Pons (tissue), 1 donor: ENCODE results near the gene OLFML2B.

Source experiments
- DNase-seq: peaks from one replicate; pipeline ENCODE4 v3.0.0-alpha.2; 2016; ENCODE audit warnings: low spot score

The OLFML2B gene

DNA sequence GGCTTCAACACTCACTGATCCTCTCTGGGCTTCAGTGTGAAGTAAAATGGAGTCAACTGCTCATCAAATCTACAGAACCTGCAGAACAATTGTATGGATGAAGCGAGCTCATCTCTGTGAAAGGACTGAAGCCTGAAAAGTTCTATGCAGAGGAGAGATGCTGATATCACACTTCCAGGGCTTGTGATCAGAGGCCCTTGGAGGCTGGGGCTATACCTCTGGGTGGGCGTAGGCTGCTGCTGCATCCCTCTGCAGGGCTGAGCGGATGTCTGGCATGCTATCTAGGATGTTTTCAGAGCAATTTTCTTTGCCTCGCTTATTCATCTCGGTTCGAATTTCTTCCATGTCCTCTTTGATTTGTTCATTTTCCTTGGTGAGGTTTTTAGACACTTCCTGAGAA lies 17.6 kb downstream of the OLFML2B start:
- no peak for DNase-seq

DNA sequence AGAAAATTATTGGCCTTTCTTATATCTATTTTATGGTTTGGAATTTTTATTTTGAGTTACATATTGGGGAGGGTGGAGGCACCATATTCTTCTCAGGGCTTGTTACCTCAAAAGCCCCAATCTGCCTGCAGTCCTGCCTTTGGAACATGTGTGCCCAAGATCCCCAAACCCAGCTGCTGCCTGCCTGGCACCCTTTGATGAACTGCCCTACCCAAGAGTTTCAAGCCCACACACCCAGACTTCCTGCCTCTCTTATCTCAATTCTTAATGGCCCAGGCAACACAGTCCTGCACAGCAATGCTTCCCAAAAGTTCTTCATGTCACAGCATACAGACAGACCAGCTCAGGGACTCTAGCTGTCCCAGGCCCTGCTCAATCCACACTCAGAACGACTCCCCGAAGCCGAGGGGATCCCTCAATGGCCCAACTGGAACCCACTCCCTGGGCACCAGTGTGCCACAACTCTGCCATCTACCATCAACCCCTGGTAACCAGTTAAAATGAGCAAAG lies 19.2 kb downstream of the OLFML2B start:
- no peak for DNase-seq

DNA sequence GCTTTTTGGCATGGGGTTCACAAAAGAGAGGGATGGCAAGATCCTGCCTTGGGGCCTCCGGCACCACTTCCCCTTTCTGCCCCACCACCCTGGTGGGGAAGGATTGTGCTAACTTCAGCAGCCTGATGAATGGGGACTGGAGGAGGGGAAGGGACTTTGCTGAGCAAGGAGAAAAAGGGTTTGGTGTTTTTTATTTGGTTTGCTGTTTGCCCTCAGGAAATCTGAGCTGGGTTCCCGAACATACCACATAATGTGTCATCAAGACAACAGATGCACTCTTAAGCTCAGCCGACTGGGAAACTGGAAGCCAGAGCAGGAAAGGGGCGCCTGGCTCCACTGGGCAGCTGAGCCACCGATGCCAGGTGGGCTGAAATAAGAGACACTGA lies 19.8 kb downstream of the OLFML2B start:
- peak; percentile 81 for DNase-seq

DNA sequence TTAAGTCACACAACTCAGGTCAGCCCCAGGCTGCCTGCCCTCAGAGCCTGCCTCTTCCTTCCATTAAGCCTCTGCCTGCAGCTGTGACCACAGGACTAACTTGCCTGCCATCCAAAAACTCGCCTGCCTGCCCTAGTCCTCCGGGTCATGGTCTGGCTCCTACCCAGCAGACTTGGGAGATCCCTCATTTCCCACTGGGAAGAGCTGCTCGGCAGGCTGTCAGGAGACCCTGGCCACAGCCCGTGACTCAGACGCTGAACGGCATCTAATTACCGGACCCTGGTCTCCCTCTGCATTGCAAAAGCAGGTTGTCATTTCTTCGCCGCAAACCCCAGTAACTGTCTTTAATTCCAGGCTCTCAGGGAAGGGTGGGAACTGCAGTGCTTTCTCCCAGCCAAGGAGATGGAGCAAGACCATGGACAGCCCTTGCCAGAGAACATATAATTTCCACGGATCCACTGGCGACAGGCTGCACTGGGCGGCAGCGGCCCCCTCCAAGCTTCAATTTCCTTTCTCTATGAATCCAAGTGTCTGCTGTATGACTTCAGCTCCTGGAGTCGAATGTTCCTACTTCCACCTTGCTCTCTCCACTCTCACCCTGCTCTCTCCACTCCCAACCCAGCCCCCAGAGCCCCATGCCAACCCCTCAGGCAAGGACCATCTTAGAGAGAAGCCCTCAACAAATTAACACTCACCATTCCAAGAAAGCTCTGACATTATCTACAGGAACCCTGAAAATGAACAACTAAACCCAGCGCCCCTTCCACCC lies 20.4 kb downstream of the OLFML2B start:
- no peak for DNase-seq

DNA sequence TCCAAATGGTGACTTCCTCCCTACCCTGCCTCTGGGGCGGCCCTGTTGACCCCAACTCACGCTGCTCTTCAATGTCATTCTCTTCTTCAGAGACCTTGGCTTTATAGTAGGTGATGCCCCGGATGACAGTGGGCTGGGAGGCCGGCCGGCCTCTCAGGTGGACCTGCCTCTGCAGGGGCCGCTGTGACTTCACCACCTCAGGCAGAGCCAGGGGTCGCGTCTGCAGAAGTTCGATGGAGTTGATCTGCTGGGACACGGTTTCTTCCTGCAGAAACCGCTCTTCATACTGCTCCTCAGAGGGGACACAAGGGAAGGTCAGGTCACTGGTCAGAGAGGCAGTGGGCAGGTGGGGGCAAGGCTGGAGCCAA lies 23.6 kb downstream of the OLFML2B start:
- no peak for DNase-seq

DNA sequence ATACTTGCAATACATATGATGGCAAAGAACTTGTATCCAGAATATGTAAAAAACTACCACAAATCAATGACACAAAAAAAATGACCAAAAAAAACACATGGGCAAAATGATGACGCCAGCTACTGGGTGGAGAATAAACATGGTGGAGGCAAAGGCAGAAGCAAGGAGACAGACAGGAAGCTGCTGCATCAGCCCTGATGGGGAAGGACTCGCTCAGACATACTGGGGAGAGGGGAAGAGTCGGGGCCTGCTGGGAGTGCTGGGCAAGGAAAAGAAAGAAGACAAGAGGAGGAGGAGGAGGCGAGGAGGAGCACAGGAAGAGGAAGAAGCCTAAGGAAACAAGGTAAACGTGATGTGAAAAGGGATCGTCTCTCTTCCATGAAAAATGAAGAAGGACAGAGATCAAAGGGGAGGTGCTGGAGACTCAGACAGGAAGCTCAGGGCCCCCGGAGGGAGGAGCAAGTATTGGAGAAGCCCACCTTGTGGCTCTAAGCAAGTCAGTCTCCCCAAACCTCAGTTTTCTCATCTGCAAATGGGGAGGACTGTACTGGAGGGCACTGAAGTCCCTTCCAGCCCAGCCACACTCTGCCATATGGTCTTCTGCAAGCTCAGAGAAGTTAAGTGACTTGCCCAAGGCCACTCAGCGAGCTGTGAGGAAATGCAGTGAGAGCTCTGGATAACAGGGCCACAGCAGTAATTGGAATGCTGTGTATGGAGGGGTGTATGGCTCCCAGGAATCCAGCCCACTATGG lies 24.2 kb downstream of the OLFML2B start:
- no peak for DNase-seq

DNA sequence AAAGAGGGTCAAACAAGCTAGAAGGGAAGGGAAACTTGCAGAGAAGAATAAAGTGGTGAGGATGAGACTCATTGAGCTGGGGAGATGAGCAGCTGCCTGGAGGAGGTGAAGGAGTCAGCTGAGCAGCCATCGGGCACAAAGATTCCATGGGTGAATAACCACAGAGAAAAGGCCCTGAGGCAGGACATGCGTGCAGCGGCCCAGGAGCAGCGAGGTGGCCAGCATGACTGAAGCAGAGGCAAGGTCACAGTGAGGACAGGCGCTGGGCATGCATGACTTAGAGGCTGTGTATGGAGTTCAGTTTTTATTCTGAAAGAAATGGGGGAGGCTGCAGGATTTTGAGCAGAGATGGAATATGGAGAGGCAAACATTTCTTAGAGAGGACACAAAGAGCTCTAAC lies 24.9 kb downstream of the OLFML2B start:
- DNase-seq: no peak

DNA sequence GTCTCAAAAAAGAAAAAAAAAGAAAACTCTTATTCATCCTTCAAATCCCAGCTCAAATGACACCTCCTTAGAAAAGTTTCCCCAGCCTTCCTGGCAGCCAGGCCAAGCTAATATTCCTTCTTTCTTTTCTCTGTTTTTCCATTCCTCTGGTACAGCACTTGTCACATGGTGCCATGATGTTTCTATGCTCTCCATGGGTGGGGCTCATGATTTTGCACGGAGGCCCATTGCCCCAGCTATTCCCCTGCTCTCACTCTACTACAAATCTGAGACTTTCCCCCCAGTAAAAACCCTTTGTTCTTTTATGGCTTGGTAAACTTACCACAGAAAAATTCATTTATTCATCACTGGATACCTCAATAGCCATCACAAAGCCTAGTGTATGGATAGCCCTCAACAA lies 26.5 kb downstream of the OLFML2B start:
- no peak for DNase-seq

DNA sequence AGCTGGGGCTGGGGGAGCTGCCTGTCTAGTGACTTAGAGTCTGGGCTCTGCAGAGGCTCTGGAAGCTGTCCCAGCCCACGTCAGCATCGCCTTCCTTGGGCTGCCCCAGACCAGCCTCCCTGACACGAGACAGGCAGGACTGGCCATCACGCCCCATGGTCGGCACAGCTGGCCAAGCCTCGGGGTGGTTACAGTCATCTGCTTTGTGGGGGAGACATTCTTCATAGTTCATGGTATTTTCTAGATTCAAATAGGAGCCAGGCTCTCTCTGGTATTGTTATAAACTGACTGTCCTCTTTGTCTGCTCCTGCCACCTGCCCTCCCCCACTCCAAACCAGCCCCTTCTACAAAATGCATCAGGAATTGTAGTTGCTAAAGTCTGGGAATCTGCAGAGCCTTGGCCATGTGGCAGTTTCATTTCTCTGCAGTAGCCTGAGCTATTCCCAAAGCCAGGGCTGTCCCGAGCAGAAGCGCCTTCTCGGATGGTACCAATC lies 29.4 kb downstream of the OLFML2B start:
- DNase-seq: peak; percentile 81

DNA sequence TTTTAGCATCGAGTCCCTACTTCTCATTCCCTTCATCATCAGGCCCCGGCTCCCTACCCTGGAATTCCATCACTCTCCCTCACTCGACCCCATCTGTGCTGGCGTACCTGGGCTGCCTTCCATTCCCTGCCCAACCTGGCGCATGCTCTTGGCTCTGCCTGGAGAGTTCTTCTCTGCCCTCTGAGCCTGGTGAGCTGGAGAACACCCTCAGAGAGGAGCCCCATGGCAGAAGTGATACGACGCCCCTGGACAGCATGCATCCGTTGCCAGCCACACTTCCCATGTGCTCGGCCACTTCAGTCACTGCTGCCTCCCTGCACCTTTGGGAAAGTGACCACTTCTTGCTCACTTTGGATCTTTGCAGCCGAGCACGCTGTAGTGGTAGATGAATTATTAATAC lies 30.1 kb downstream of the OLFML2B start:
- no peak for DNase-seq

DNA sequence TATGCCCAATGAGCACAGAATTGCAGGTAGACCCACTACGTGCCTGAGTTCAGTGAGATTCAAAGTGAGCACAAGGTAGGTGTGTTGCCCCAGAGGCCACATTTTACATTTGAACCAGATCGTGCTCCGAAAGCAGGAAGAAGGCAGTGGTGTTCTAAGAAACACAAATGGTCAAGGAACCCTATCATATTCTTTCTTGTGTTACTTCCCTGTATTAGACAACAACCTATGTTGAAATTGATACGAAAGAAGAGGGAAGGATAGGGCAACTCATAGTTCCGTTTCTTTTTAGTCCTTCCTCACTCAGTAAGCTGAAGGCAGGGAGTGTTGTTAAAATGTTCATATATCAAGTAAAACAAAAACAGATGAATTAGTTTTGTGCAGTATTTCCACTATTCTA lies 33.9 kb downstream of the OLFML2B start:
- DNase-seq: peak; percentile 53

DNA sequence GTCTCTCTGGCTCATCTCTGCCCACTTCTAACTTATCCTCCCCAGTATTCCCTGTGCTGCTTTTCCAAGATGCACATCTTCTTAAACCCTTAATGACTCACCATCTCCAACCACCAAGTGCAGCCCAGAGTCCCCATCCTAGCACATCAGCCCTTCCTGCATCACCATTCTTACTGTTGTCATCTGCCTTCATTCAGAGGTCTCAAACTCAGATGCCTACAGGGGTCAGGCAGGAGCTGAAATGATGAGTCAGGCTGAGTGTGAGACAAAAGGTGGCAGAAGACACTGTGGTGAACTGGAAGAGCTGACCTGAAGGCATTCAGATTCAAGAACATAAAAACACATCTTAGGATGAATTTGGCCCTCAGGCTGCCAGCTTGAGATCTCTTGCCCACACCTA lies 34.6 kb downstream of the OLFML2B start:
- DNase-seq: no peak

DNA sequence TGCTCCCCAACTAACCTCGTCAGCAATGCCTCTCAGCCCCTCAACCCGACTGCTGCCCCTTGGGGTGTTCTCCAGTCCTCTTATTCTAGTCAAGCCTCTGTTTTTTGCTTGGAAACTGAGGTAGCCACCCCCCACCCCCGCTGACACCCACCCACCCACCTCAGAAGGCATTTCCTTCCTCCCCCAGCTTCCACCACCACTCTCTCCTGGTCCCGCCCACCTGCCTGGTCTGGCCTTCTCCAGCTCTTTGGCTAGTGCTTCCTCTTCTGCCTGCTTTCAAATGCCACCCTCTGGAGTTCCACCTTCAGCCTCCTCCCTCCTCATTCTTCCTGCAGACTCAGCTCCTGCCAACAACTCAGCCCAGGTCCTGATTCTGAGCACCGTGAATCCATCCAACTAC lies 35.3 kb downstream of the OLFML2B start:
- DNase-seq: no peak

DNA sequence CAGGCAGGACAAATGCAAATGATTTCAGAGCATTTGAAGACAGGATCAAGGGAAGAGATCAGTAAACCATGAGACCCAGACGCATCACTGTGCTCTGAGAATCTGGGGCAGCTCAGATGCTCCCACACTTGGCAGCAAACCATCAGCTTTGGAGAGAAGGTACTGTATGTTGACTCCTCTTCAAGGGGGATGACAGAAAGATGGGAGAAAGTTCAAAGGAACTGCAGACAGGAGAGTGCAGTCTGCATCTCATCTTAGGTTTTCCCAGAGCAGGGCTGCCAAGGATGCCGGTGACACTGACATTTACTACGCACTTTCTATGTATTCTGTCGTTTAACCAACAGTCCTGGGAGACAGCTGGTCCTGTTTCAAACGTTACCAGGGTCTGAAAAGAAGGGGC lies 35.8 kb downstream of the OLFML2B start:
- no peak for DNase-seq

DNA sequence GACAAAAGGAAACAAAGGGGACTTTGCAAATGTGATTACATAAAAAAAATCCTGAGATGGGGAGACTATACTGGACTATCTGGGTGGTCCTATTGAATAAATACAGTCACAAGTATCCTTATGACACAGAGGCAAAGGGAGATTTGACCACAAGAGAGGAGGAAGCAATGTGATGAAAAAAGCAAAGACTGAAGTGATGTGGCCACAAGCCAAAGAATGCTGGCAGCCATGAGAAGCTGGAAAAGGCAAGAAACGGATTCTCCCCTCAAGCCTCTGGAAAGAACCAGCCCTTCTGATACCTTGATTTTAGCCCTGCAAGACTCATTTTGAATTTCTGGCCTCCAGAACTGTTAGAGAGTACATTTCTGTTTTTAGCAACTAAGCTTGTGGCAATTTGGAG lies 36.4 kb downstream of the OLFML2B start:
- DNase-seq: no peak

DNA sequence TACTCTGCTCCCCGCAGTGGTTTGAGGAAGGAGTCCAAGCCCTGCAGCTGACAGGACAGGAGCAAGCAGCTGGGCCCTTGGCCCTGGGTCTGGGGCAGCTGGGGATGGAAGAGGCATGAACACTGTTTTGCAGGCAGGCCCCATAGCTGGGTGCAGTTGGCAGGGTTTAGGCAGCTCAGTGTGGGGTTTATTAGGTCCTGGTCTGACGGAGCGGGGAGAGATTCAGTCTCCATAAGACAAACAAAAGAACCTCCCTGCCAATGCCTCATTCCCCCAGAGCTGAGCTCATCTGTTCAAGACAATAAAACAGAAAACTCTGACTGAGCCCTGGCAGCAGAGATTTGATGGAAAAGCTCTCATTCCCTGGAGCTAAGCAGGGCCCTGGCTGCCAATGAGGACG lies 37.3 kb downstream of the OLFML2B start:
- DNase-seq: peak; percentile 37

DNA sequence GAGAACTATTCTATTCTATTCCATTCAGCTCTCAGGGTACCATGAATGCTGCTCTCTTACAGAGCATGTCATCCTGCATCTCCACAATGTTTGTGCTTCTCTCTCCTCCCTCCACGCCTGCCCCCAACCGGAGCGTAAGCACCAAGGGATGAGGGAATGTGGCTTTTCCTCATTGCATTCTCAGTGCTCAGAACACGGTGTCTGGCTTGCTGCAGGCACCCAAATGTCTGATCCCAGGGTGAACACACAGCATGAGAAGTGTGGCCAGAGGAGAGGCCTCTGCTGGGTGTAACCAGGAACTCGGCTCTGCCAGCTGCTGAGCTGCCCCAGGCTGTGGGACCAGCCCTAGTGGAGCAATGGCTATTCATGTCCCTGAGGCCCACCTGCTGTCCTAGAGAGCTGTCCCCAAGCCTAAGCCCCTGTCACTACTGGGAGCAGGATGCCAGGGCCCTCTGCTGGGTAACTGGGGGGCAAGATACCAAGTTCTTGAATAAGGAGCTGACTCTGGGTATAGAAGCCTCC lies 38.3 kb downstream of the OLFML2B start:
- DNase-seq: no peak

DNA sequence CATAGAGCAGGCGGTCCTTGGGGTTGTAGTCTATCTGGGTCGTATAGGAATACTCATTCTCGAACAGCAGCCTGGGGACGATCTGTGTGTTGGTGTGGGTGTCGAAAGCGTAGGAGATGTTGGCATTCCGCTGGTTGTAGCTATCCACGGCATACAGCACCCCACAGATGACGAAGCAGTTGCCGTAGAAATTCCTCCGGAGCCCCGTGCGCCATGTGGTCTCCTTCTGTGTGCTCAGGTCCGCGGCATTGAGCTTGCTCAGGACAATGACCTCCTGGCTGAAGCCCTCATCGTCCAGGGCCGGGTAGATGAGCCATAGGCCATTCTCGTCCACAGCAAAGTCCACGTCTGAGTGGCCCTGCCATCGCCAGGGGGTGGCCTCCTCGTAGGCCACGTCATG lies 39.9 kb downstream of the OLFML2B start:
- DNase-seq: no peak

DNA sequence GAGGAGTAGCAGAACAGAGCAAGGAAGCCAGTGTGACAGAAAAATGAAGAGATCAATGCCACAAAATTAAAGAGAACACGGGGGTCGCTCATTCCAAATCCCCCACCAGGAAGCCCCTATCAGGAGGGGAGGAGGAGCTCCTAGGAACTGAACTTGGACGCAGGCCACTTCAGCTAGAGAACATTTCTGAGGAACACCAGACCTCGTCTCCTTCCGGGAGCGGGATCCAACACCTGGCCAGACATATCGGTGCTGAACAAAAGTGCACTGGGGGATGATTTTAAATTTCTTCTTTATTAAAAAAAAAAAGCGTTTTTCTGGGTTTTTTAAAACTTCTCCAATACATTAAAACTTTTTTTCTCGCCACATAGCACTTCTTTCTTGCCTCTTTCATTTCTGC lies 40.8 kb downstream of the OLFML2B start:
- DNase-seq: no peak

DNA sequence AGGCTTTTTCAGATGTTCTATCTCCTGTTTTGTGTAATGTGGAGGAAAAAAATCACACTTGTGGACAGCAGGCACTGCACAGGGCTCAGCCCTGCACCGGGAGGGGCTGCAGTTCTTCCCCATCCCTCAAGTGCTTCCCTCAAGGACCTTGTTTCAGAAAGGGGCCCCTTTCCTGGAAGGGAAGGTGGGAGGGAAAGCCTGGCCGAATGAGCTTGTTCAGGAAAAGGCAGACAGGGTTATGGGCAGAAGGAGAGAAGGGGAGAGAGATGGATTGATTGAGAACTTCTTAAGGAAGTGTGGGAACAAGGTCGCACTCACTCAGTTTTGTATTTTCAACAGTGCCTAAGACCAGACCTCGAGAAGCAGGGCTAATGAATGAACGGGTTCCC lies 41.2 kb downstream of the OLFML2B start:
- DNase-seq: no peak

DNA sequence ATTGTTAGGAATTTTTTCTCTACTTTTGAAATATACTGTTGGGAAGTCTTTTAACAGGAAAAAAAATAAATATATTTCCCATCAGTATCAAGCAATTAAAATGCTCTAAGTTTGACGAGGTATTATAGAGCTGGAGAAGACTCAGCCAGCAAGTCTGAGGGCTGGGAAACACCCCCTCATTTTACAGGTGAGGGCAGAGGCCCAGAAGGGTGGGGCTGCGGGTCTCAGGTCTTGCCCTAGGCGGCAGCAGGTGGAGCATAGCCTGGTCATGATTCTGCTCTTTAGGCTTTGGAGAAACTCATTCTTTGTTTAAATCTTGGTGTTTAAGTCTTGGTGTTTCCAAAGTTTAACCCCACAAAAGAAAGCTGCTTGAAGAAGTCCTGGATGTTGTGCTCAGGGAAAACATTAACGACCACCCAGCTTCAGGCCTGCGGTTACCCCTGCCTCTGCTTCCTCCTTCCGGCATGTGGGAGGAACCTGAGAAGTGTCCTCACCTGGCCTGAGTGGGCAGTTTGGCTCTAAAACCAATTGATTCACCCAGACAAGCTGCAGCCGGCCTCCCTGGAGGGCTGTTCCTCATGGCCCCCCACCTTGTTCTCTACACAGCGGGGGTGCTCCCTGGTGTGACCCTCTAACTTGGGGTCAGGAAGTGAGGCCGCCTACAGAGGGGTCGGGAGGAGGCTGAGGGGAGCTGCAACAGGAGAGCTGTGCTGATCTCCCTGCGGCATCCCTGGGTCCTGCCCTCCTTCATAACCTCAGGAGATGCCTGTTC lies 41.7 kb downstream of the OLFML2B start:
- DNase-seq: no peak

DNA sequence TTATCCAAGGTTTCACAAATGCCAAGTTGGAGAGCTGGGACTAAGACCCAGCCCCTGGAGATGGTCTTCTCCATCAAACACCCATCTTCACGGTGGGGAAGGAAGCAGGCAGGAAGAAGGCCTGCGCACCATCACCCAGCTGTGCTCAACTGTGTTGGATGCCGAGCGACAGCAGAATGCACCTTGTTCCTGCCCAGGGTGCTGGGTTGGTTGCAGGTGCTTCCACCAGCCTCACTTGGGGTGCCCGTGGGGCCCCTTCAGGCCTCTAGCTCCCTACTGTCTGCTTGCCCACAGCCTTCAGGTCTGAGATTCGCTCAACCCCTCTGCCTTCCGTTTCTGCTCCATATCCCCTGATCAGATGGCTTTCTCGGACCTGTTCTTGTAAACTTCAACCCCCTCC lies 42.5 kb downstream of the OLFML2B start:
- no peak for DNase-seq
